HEK293 (cell line): ENCODE measurements around the gene NCKAP5L.

Experiments used
- CTCF ChIA-PET: fragments of 350-600 bp; formaldehyde crosslinking; extraction: SDS; loops from one replicate; lab custom pipeline; 2021; ENCODE audit warnings: antibody characterized with exemption; lab: Yijun Ruan, JAX
- POLR2A ChIA-PET: fragments of 300-600 bp; formaldehyde crosslinking; extraction: SDS; loops from one replicate; lab custom pipeline; 2020; ENCODE audit warnings: antibody characterized with exemption, inconsistent platforms; lab: Yijun Ruan, JAX
- H3K27ac ChIP-seq: fragments of 200-500 bp; sonication (Bioruptor generic); 2 replicates; pipeline ENCODE4 v1.5.1; 2014; ENCODE audit warnings: low read depth, low read length, control low read depth, inconsistent platforms; ENCODE audit errors: extremely low read depth
- H3K36me3 ChIP-seq, 2 experiments: fragments of 200-500 bp in 1 of 2; sonication (Bioruptor generic) in 1 of 2; 1 replicate in 1 of 2; 2 replicates in 1 of 2; pipeline ENCODE4 v1.5.1; 2014 to 2017; ENCODE audit warnings: inconsistent platforms in 2 of 2, low read length in 2 of 2; ENCODE audit not compliant: control insufficient read depth in 2 of 2, insufficient read depth in 1 of 2
- H3K4me1 ChIP-seq: fragments of 200-500 bp; sonication (Bioruptor generic); 2 replicates; pipeline ENCODE4 v1.5.1; 2014; ENCODE audit warnings: mild to moderate bottlenecking, low read length, inconsistent platforms; ENCODE audit not compliant: control insufficient read depth, insufficient read depth
- H3K4me3 ChIP-seq: 2 replicates; pipeline ENCODE4 v1.5.1; 2011; ENCODE audit warnings: low read depth, mild to moderate bottlenecking, control low read depth, low read length, moderate library complexity
- H3K9me3 ChIP-seq: fragments of 200-500 bp; sonication (Bioruptor generic); 2 replicates; pipeline ENCODE4 v1.5.1; 2014; ENCODE audit warnings: low read depth, low read length, inconsistent platforms; ENCODE audit not compliant: control insufficient read depth, insufficient read depth
- FEZF1 ChIP-seq: fragments of 450-650 bp; formaldehyde crosslinking; IDR thresholded peaks from 2 replicates; pipeline ENCODE4 v1.5.1; 2016; ENCODE audit warnings: missing biosample characterization, missing genetic modification characterization
- GLI2 ChIP-seq: fragments of 450-650 bp; formaldehyde crosslinking; IDR thresholded peaks from 2 replicates; pipeline ENCODE4; 2017; ENCODE audit warnings: missing biosample characterization, missing genetic modification characterization, low read depth, borderline replicate concordance
- HOXC10 ChIP-seq: sonication (generic); formaldehyde crosslinking; IDR thresholded peaks from 2 replicates; pipeline ENCODE4 v1.8.1; 2023; ENCODE audit warnings: mild to moderate bottlenecking, missing genetic modification reagents
- KLF7 ChIP-seq: fragments of 450-650 bp; formaldehyde crosslinking; IDR thresholded peaks from 2 replicates; pipeline ENCODE4 v1.5.1; 2016; ENCODE audit warnings: missing biosample characterization, missing genetic modification characterization, borderline replicate concordance
- OSR2 ChIP-seq: fragments of 450-650 bp; formaldehyde crosslinking; IDR thresholded peaks from 2 replicates; pipeline ENCODE4 v1.5.1; 2016; ENCODE audit warnings: missing biosample characterization, missing genetic modification characterization
- ZBTB7A ChIP-seq: fragments of 450-650 bp; formaldehyde crosslinking; IDR thresholded peaks from 2 replicates; pipeline ENCODE4 v1.5.1; 2016; ENCODE audit warnings: low read depth, missing biosample characterization, missing genetic modification characterization
- ZIC2 ChIP-seq: fragments of 450-650 bp; formaldehyde crosslinking; IDR thresholded peaks from 2 replicates; pipeline ENCODE4 v1.5.1; 2016; ENCODE audit warnings: missing biosample characterization, missing genetic modification characterization
- ZNF140 ChIP-seq: fragments of 450-650 bp; formaldehyde crosslinking; IDR thresholded peaks from 2 replicates; pipeline ENCODE4 v1.5.1; 2016; ENCODE audit warnings: missing biosample characterization, missing genetic modification characterization
- ZNF148 ChIP-seq: fragments of 450-650 bp; formaldehyde crosslinking; IDR thresholded peaks from 2 replicates; pipeline ENCODE4 v1.5.0; 2017; ENCODE audit warnings: missing biosample characterization, missing genetic modification characterization, borderline replicate concordance
- ZNF155 ChIP-seq: fragments of 450-650 bp; formaldehyde crosslinking; IDR thresholded peaks from 2 replicates; pipeline ENCODE4 v1.5.1; 2016; ENCODE audit warnings: missing biosample characterization, missing genetic modification characterization
- ZNF16 ChIP-seq: fragments of 450-650 bp; formaldehyde crosslinking; IDR thresholded peaks from 2 replicates; pipeline ENCODE4 v1.5.1; 2016; ENCODE audit warnings: low read depth, missing biosample characterization, missing genetic modification characterization
- ZNF184 ChIP-seq: fragments of 450-650 bp; IDR thresholded peaks from 2 replicates; pipeline ENCODE4 v1.5.1; 2018; ENCODE audit warnings: missing biosample characterization, mild to moderate bottlenecking, missing genetic modification characterization
- ZNF362 ChIP-seq: fragments of 450-650 bp; formaldehyde crosslinking; IDR thresholded peaks from 2 replicates; pipeline ENCODE4 v1.5.1; 2016; ENCODE audit warnings: missing biosample characterization, missing genetic modification characterization
- ZNF398 ChIP-seq: fragments of 450-650 bp; formaldehyde crosslinking; IDR thresholded peaks from 2 replicates; pipeline ENCODE4 v1.5.1; 2017; ENCODE audit warnings: missing biosample characterization, missing genetic modification characterization
- ZNF449 ChIP-seq: fragments of 450-650 bp; formaldehyde crosslinking; IDR thresholded peaks from 2 replicates; pipeline ENCODE4 v1.5.1; 2017; ENCODE audit warnings: missing biosample characterization, mild to moderate bottlenecking, missing genetic modification characterization, moderate library complexity
- ZNF48 ChIP-seq: fragments of 450-650 bp; formaldehyde crosslinking; IDR thresholded peaks from 2 replicates; pipeline ENCODE4 v1.5.1; 2016; ENCODE audit warnings: missing biosample characterization, missing genetic modification characterization
- ZNF514 ChIP-seq: fragments of 450-650 bp; formaldehyde crosslinking; IDR thresholded peaks from 2 replicates; pipeline ENCODE4 v1.5.1; 2016; ENCODE audit warnings: missing biosample characterization, missing genetic modification characterization
- ZNF561 ChIP-seq: fragments of 450-650 bp; IDR thresholded peaks from 2 replicates; pipeline ENCODE4 v1.5.1; 2018; ENCODE audit warnings: missing biosample characterization, missing genetic modification characterization, borderline replicate concordance
- ZNF639 ChIP-seq: fragments of 450-650 bp; formaldehyde crosslinking; IDR thresholded peaks from 2 replicates; pipeline ENCODE4 v1.5.1; 2016; ENCODE audit warnings: missing biosample characterization, missing genetic modification characterization
- ZNF777 ChIP-seq: fragments of 450-650 bp; formaldehyde crosslinking; IDR thresholded peaks from 2 replicates; pipeline ENCODE4 v1.5.1; 2017; ENCODE audit warnings: missing biosample characterization, missing genetic modification characterization, borderline replicate concordance
- ZSCAN4 ChIP-seq: fragments of 450-650 bp; formaldehyde crosslinking; IDR thresholded peaks from 2 replicates; pipeline ENCODE4 v1.5.1; 2017; ENCODE audit warnings: missing biosample characterization, missing genetic modification characterization

NCKAP5L gene

GRCh38 chr12:49806321-49806813, 21.8 kb downstream of the NCKAP5L start:
- peaks cover 0 to 58% of the 10 kb centered on the region in 2 experiments; a peak in 2 of 3 replicates for H3K36me3 ChIP-seq
- CTCF ChIA-PET: interaction anchor here (0.9 kb wide), 1 partner anchor 32 kb away, joined by 3 read pairs; no protein-coding TSS in a partner anchor
- TF ChIP-seq ZNF140 (tag by site-specific recombination) (no peak), OSR2 (tag by site-specific recombination) (no peak), ZNF398 (tag by site-specific recombination) (no peak), GLI2 (tag by site-specific recombination) (no peak), ZNF777 (tag by site-specific recombination) (no peak), ZNF148 (tag by site-specific recombination) (no peak), KLF7 (no peak), ZNF48 (tag by site-specific recombination) (no peak), ZNF514 (tag by site-specific recombination) (no peak), ZNF16 (no peak), ZNF362 (no peak), ZIC2 (tag by site-specific recombination) (no peak)
- no peak overlapping the region for H3K4me3 ChIP-seq
- H3K4me1 ChIP-seq: no peaks in the 10 kb centered on the region
- no peaks in the 10 kb centered on the region for H3K9me3 ChIP-seq
- POLR2A ChIA-PET: no interaction called here
- H3K27ac ChIP-seq: no peak overlapping the region

- TF ChIP-seq ZNF449 (peak; percentile 59; the same call in 1 of the 2 replicates), ZNF155 (tag by site-specific recombination) (no peak)
- TF ChIP-seq, all 188 proteins: peak for 1
- Histone ChIP-seq H3K27ac (no peak overlapping the region), H3K9me3 (no peaks in the 10 kb centered on the region), H3K4me3 (no peak overlapping the region), H3K4me1 (no peaks in the 10 kb centered on the region), H3K36me3 (peaks cover 0 to 67% of the 10 kb centered on the region in 2 experiments; a peak in 2 of 3 replicates)
- POLR2A ChIA-PET: interaction anchor here (1.9 kb wide), 1 partner anchor 23 kb away, joined by 10 read pairs; the partner anchor contains the start of gene NCKAP5L
- CTCF ChIA-PET: interaction anchor here (0.7 kb wide), 1 partner anchor 33 kb away, joined by 3 read pairs; no protein-coding TSS in a partner anchor
These were observed 22.8 kb downstream of the NCKAP5L start for GRCh38 chr12:49805409-49805808.

- CTCF ChIA-PET: interaction anchor here (0.6 to 1.0 kb wide), 2 partner anchors 27 to 42 kb away, joined by 3 to 8 read pairs; no protein-coding TSS in a partner anchor
- POLR2A ChIA-PET: interaction anchor here (1.9 kb wide), 1 partner anchor 23 kb away, joined by 10 read pairs; the partner anchor contains the start of gene NCKAP5L
- TF ChIP-seq FEZF1 (tag by site-specific recombination) (no peak), ZNF639 (no peak), ZSCAN4 (tag by site-specific recombination) (no peak), ZBTB7A (tag by site-specific recombination) (no peak), HOXC10 (no peak), ZNF561 (no peak), ZNF184 (no peak)
These were observed 23.4 kb downstream of the NCKAP5L start for GRCh38 chr12:49804821-49805220.

More at GRCh38 chr12:49804821-49805220, 23.4 kb downstream of the NCKAP5L start:
- Histone ChIP-seq H3K27ac (no peak overlapping the region), H3K9me3 (no peaks in the 10 kb centered on the region), H3K4me1 (no peaks in the 10 kb centered on the region), H3K4me3 (no peak overlapping the region), H3K36me3 (peaks cover 0 to 72% of the 10 kb centered on the region in 2 experiments; a peak in 2 of 3 replicates)
